HG03095 (cell line): ENCODE measurements around the gene ID1.
"Not testable (repeated sequence)": the region's sequence is repeated elsewhere in the genome, so short reads cannot be mapped to it uniquely, and the experiment has no call there.

ENCODE experiments used
- ATAC-seq: cut with Tn5 transposase; IDR thresholded peaks from one replicate; pipeline ENCODE4 v1.9.1; 2021; ENCODE audit warnings: moderate library complexity; ENCODE audit not compliant: unreplicated experiment

ID1 gene

GRCh38 chr20:31572701-31573554, 32.2 kb upstream of the ID1 start:
- ATAC-seq, result peak; percentile 87

- peak; percentile 8 for ATAC-seq
These were observed 31.4 kb upstream of the ID1 start for GRCh38 chr20:31573555-31574321.

GRCh38 chr20:31574986-31575385, 30.1 kb upstream of the ID1 start:
- ATAC-seq, result not testable (repeated sequence)

GRCh38 chr20:31576751-31577150, 28.3 kb upstream of the ID1 start:
- no peak for ATAC-seq

- ATAC-seq, result no peak
These were observed 27.9 kb upstream of the ID1 start for GRCh38 chr20:31577194-31577593.

- no peak for ATAC-seq
These were observed 26.5 kb upstream of the ID1 start for GRCh38 chr20:31578448-31579138.

- no peak for ATAC-seq
These were observed 25.8 kb upstream of the ID1 start for GRCh38 chr20:31579245-31579644.

- not testable (repeated sequence) for ATAC-seq
These were observed 25.0 kb upstream of the ID1 start for GRCh38 chr20:31579941-31580651.

GRCh38 chr20:31580706-31581105, 24.4 kb upstream of the ID1 start:
- ATAC-seq, result no peak

GRCh38 chr20:31581391-31581790, 23.7 kb upstream of the ID1 start:
- ATAC-seq, result no peak

- ATAC-seq, result no peak
These were observed 17.3 kb upstream of the ID1 start for GRCh38 chr20:31587545-31588389.

- no peak for ATAC-seq
These were observed 14.3 kb upstream of the ID1 start for GRCh38 chr20:31590717-31591225.

- no peak for ATAC-seq
These were observed 11.7 kb upstream of the ID1 start for GRCh38 chr20:31593221-31594001.

GRCh38 chr20:31594002-31594557, 11.0 kb upstream of the ID1 start:
- ATAC-seq, result no peak

GRCh38 chr20:31594558-31595379, 10.3 kb upstream of the ID1 start:
- no peak for ATAC-seq

- no peak for ATAC-seq
These were observed 9.8 kb upstream of the ID1 start for GRCh38 chr20:31595380-31595653.

- no peak for ATAC-seq
These were observed 9.3 kb upstream of the ID1 start for GRCh38 chr20:31595654-31596411.

GRCh38 chr20:31596412-31596715, 8.7 kb upstream of the ID1 start:
- not testable (repeated sequence) for ATAC-seq
